ENCODE data around the gene MTCH1. TPM values are rescaled to one million over a fixed set of nuclear protein-coding genes. Genes with fewer than 3 reads are reported as not detected.
"Not testable (repeated sequence)": the region's sequence is repeated elsewhere in the genome, so short reads cannot be mapped to it uniquely, and the experiment has no call there.

Gene MTCH1
- total and polyA plus RNA-seq, 10 of the 15 experiments (the other 5 are each of a cell fraction or from before 2014, with no cell fraction given) = 7.2 to 128 (median 85.2) TPM

GRCh38 chr6:36944650-36945049 is 41.3 kb downstream of the MTCH1 start (continued):
- TF ChIP-seq E4F1 (IDR thresholded peaks at IDR 0.05; ENCODE audit: borderline replicate concordance, partially characterized antibody) (no peak), PAX8 (IDR thresholded peaks at IDR 0.05) (no peak), NRF1 (conservative IDR thresholded peaks at IDR 0.05; ENCODE audit: low read depth, low read length) (no peak), SMC3 (IDR thresholded peaks at IDR 0.05; ENCODE audit: borderline replicate concordance, low read length) (no peak), RELB (IDR thresholded peaks at IDR 0.05; ENCODE audit: low read depth) (no peak), PML (IDR thresholded peaks at IDR 0.05; ENCODE audit: low read length) (no peak), ATF2 (IDR thresholded peaks at IDR 0.05; ENCODE audit: low read length) (no peak), ELK1 (IDR thresholded peaks at IDR 0.05; ENCODE audit: low read depth, low read length) (no peak), POLR2A (IDR thresholded peaks at IDR 0.05; ENCODE audit: low read depth, low read length) (no peak), CHD4 (IDR thresholded peaks at IDR 0.05) (no peak), ATF3 (IDR thresholded peaks at IDR 0.05; ENCODE audit: borderline replicate concordance, extremely low read depth, low read depth, low read length) (no peak), JUND (IDR thresholded peaks at IDR 0.05; ENCODE audit: low read depth, low read length) (no peak), POLR2AphosphoS5 (IDR thresholded peaks at IDR 0.05; ENCODE audit: low read length) (no peak)

- FAIRE-seq; in situ Hi-C loops (cut with MboI); H3K9me3 ChIP-seq (replicated peaks; ENCODE audit: control insufficient read depth, insufficient read depth, low read length); BruUV-seq (replicated peaks); H3K27ac ChIP-seq (ENCODE audit: control insufficient read depth, insufficient read depth); SMC1A ChIA-PET (ENCODE audit: uncharacterized antibody, unreplicated experiment); ATAC-seq; RAD21 ChIA-PET (ENCODE audit: unreplicated experiment); H3K79me2 ChIP-seq (ENCODE audit: control insufficient read depth, insufficient read depth, low read length); CTCF ChIA-PET; DNase-seq (ENCODE audit: low read depth, low spot score); H3K4me1 ChIP-seq (ENCODE audit: control insufficient read depth, insufficient read depth, low read length); H3K36me3 ChIP-seq (ENCODE audit: control insufficient read depth in 2 of 2, insufficient read depth in 2 of 2, low read length in 1 of 2); H3K9ac ChIP-seq (ENCODE audit: control insufficient read depth, insufficient read depth, low read length); intact Hi-C loops (cut with micrococcal nuclease; ENCODE audit: unreplicated experiment); H3K4me3 ChIP-seq; H3K27me3 ChIP-seq (replicated peaks in 1 of 2; ENCODE audit: control insufficient read depth in 2 of 2, insufficient read depth in 2 of 2, low read length in 1 of 2); H3K4me2 ChIP-seq (ENCODE audit: control insufficient read depth, insufficient read depth); H2AFZ ChIP-seq (ENCODE audit: control insufficient read depth, low read depth, low read length); H4K20me1 ChIP-seq (ENCODE audit: control insufficient read depth, insufficient read depth); POLR2A ChIA-PET: not testable (repeated sequence)
- WGBS (ENCODE audit: insufficient coverage, insufficient replicate concordance, low lambda C conversion rate, missing lambda C conversion rate) = no CpG with 5 or more reads among the region's 2 CpGs
Observed at GRCh38 chr6:36942329-36942728, 43.7 kb downstream of the MTCH1 start.
